Kidney (tissue), 14 donors: Measurements from ENCODE around the gene KIF3A. TPM values are rescaled to one million over a fixed set of nuclear protein-coding genes. Genes with fewer than 3 reads are reported as not detected.

Experiments used
- DNase-seq, 5 donors: peaks; one replicate each; pipeline ENCODE4 v3.0.0-alpha.2; 2013 to 2020
- FAIRE-seq: peaks from 2 replicates; lab custom pipeline; 2012; peaks lifted over from hg19 to GRCh38; lab: Jason Lieb, UNC
- H3K27ac ChIP-seq, 2 donors: one replicate each; pipeline ENCODE4 v1.7.0; 2013; ENCODE audit warnings: low read depth in 2 of 2, low read length in 2 of 2, inconsistent platforms in 1 of 2
- H3K27me3 ChIP-seq: one replicate; pipeline ENCODE4 v1.7.1; 2013; ENCODE audit warnings: low read length, inconsistent platforms; ENCODE audit not compliant: control insufficient read depth, insufficient read depth
- H3K36me3 ChIP-seq, 3 donors: one replicate each; pipeline versions ENCODE4 v1.7.0 to v1.7.1; 2013; ENCODE audit warnings: low read length in 3 of 3, control low read depth in 1 of 3, inconsistent platforms in 1 of 3; ENCODE audit not compliant: insufficient read depth in 3 of 3, control insufficient read depth in 2 of 3
- H3K4me1 ChIP-seq, 3 donors: one replicate each; pipeline versions ENCODE4 v1.7.0 to v1.7.1; 2013; ENCODE audit warnings: low read length in 3 of 3, inconsistent platforms in 1 of 3, low read depth in 1 of 3; ENCODE audit not compliant: control insufficient read depth in 2 of 3, insufficient read depth in 2 of 3
- H3K4me3 ChIP-seq, 3 donors: one replicate each; pipeline versions ENCODE4 v1.7.0 to v1.8.1; 2013; ENCODE audit warnings: low read length in 3 of 3, control low read depth in 1 of 3, inconsistent platforms in 1 of 3
- H3K9ac ChIP-seq, 3 donors: one replicate each; pipeline versions ENCODE4 v1.7.0 to v1.7.1; 2013; ENCODE audit warnings: low read length in 3 of 3, control low read depth in 1 of 3, inconsistent platforms in 1 of 3
- H3K9me3 ChIP-seq, 3 donors: one replicate each; pipeline versions ENCODE4 v1.7.0 to v1.7.1; 2013; ENCODE audit warnings: low read length in 3 of 3, control low read depth in 1 of 3, inconsistent platforms in 1 of 3; ENCODE audit not compliant: control insufficient read depth in 2 of 3, insufficient read depth in 1 of 3
- intact Hi-C: fragments of 100-400 bp; cut with DNase I; formaldehyde crosslinking; loops from one replicate; pipeline ENCODE4 v1.11.1; 2022
- polyA plus RNA-seq: library from polyadenylated mRNA; stranded (reverse); fragments of 350-450 nt; fragmentation: Illumina TruSeq; extraction: RNeasy Lipid Tissue Mini Kit (QIAGEN cat#74804); gene quantifications from one replicate; pipeline ENCODE4 v1.2.3, GENCODE V29; 2014; ENCODE audit warnings: low read depth, low replicate concordance; ENCODE audit not compliant: insufficient read depth
- total RNA-seq: library from RNA; stranded (reverse); fragmentation: NEBNext Ultra II Directional; extraction: Animal tissue kit (Norgen Biotek cat#: 25700); gene quantifications from one replicate; pipeline ENCODE4 v1.2.1, GENCODE V29; 2021
- TF ChIP-seq, protein P1 (sequence below): IDR thresholded peaks from 3 replicates; pipeline ENCODE4 v1.5.1; 2012; ENCODE audit warnings: mild to moderate bottlenecking, moderate library complexity, borderline replicate concordance; ENCODE audit not compliant: insufficient read depth; ENCODE audit errors: extremely low read depth
- donor health status: control.
- donor health status: control.
- donor health status: control.
- donor health status: control.
- donor health status: control.
- donor health status: DM: yes; HTN: yes; CAD: no.
- donor health status: Normal renal cell carcinoma (clear cell type).

KIF3A gene
- total and polyA plus RNA-seq, 2 donors from 2014 or later: 7.1 to 13.9 TPM

DNA sequence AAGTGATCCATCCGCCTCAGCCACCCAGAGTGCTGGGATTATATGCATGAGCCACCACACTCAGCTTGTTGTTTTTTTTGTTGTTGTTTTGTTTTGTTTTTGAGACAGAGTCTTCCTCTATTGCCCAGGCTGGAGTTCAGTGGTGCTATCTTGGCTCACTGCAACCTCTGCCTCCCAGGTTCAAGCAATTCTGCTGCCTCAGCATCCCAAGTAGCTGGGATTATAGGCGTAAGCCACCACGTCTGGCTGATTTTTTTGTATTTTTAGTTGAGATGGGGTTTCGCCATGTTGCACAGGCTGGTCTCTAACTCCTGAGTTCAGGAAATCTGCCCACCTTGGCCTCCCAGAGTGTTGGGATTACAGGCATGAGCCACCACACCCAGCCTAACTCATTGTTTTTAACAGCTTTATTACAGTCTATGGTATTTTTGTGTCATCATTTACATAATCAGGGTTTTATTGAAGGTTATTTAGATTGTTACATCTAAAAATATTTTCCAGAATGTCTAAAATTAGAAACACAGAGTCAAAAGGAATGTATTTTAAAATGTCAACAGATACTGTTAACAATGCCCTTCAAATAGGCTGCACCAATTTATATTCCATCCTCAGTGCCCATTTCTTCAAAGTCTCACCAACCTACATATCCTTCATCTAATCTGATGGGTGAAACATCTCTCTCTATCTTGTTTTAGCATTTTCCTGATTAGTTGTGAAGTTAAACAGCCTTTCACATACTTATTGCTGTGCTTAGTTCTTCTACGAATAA lies 18.6 kb downstream of the KIF3A start:
- no peak overlapping the region for H3K4me3 ChIP-seq
- H3K9me3 ChIP-seq: no peaks in the 10 kb centered on the region
- FAIRE-seq (no peak), DNase-seq (no peak)
- intact Hi-C loops: no loop called here
- no peaks in the 10 kb centered on the region for H3K4me1 ChIP-seq
- H3K27ac ChIP-seq: no peak overlapping the region
- no peaks in the 10 kb centered on the region for H3K27me3 ChIP-seq
- TF ChIP-seq, protein P1, sequence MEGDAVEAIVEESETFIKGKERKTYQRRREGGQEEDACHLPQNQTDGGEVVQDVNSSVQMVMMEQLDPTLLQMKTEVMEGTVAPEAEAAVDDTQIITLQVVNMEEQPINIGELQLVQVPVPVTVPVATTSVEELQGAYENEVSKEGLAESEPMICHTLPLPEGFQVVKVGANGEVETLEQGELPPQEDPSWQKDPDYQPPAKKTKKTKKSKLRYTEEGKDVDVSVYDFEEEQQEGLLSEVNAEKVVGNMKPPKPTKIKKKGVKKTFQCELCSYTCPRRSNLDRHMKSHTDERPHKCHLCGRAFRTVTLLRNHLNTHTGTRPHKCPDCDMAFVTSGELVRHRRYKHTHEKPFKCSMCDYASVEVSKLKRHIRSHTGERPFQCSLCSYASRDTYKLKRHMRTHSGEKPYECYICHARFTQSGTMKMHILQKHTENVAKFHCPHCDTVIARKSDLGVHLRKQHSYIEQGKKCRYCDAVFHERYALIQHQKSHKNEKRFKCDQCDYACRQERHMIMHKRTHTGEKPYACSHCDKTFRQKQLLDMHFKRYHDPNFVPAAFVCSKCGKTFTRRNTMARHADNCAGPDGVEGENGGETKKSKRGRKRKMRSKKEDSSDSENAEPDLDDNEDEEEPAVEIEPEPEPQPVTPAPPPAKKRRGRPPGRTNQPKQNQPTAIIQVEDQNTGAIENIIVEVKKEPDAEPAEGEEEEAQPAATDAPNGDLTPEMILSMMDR: no peak
- no peaks in the 10 kb centered on the region for H3K36me3 ChIP-seq
- no peak overlapping the region for H3K9ac ChIP-seq

GRCh38 chr5:132714456-132715307 lies 22.7 kb downstream of the KIF3A start:
- H3K36me3 ChIP-seq: no peaks in the 10 kb centered on the region
- H3K9me3 ChIP-seq: no peaks in the 10 kb centered on the region
- H3K4me3 ChIP-seq: no peak overlapping the region
- H3K27me3 ChIP-seq: no peaks in the 10 kb centered on the region
- FAIRE-seq: peak; percentile 80
- DNase-seq: peak in 2 of 5 donors; percentile 3 to 9
- no peaks in the 10 kb centered on the region for H3K4me1 ChIP-seq
- intact Hi-C loops: no loop called here
- no peak overlapping the region for H3K27ac ChIP-seq
- H3K9ac ChIP-seq: no peak overlapping the region
- TF ChIP-seq, protein P1: no peak

DNA sequence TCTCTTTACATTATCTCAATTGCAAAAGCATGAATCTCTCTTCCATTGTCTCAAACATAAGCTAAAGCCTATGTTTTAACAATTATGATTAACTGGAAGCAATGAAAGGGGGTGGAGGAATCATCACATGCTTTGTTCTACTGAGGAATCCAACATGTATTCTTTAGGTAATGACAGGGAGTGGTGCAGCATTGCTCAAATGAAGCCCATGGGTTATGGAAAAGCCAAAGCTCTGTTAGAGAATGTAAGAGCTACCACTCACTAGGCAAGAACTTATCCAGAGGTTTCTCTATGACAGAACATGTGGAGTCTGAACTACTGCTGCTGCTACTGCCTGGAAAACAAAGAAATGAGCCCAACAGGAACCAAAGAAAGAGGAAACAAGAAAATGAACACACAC lies 28.7 kb downstream of the KIF3A start:
- Histone ChIP-seq H3K27me3 (no peaks in the 10 kb centered on the region), H3K9me3 (no peaks in the 10 kb centered on the region), H3K4me3 (no peak overlapping the region), H3K9ac (no peak overlapping the region), H3K36me3 (no peaks in the 10 kb centered on the region), H3K4me1 (no peaks in the 10 kb centered on the region), H3K27ac (no peak overlapping the region)
- no peak for FAIRE-seq
- intact Hi-C loops: no loop called here
- DNase-seq: no peak
- TF ChIP-seq, protein P1: no peak
